SK-N-SH treated with all-trans-retinoic acid at 6 μM for 48 hours (cell line): ENCODE data around the gene SLC25A28.

Experiments
- ATAC-seq: fragments of 200-7000 bp; cut with Tn5 transposase; 3 replicates; pipeline ENCODE4 v1.9.1; 2020; ENCODE audit warnings: mild to moderate bottlenecking, moderate library complexity
- ARNTL ChIP-seq: fragments of 450-650 bp; formaldehyde crosslinking; IDR thresholded peaks from 2 replicates; pipeline ENCODE4 v1.5.0; 2020; ENCODE audit warnings: low read depth, mild to moderate bottlenecking, moderate library complexity, borderline replicate concordance
- BACH2 ChIP-seq: fragments of 250-450 bp; sonication (Bioruptor Pico); IDR thresholded peaks from 2 replicates; pipeline ENCODE4 v1.9.0; 2021; ENCODE audit warnings: mild to moderate bottlenecking, borderline replicate concordance
- ESRRG ChIP-seq: fragments of 250-450 bp; sonication (Bioruptor Pico); IDR thresholded peaks from 2 replicates; pipeline ENCODE4 v1.6.1; 2021; ENCODE audit warnings: mild to moderate bottlenecking
- GLIS3 ChIP-seq: fragments of 250-450 bp; sonication (Bioruptor Pico); IDR thresholded peaks from 2 replicates; pipeline ENCODE4 v1.5.0; 2020; ENCODE audit warnings: mild to moderate bottlenecking, moderate library complexity
- ISL1 ChIP-seq: fragments of 250-450 bp; sonication (Bioruptor Pico); IDR thresholded peaks from 2 replicates; pipeline ENCODE4 v2.1.2; 2022; ENCODE audit warnings: mild to moderate bottlenecking, moderate library complexity
- OSR1 ChIP-seq: fragments of 250-450 bp; sonication (Bioruptor Pico); IDR thresholded peaks from 2 replicates; pipeline ENCODE4 v1.8.0; 2022; ENCODE audit warnings: moderate library complexity, mild to moderate bottlenecking, inconsistent platforms
- PATZ1 ChIP-seq: fragments of 250-450 bp; sonication (Bioruptor Pico); IDR thresholded peaks from 2 replicates; pipeline ENCODE4 v1.8.0; 2020; ENCODE audit warnings: mild to moderate bottlenecking, moderate library complexity, borderline replicate concordance
- PPARA ChIP-seq: fragments of 250-450 bp; sonication (Bioruptor Pico); IDR thresholded peaks from 2 replicates; pipeline ENCODE4 v1.5.0; 2020; ENCODE audit warnings: mild to moderate bottlenecking, borderline replicate concordance
- RARB ChIP-seq: fragments of 250-450 bp; sonication (Bioruptor Pico); IDR thresholded peaks from 2 replicates; pipeline ENCODE4 v1.8.0; 2021; ENCODE audit warnings: mild to moderate bottlenecking, moderate library complexity
- SNAI2 ChIP-seq: fragments of 250-450 bp; sonication (Bioruptor Pico); IDR thresholded peaks from 2 replicates; pipeline ENCODE4 v1.5.0; 2020; ENCODE audit warnings: mild to moderate bottlenecking, moderate library complexity
- TCF4 ChIP-seq: fragments of 250-450 bp; sonication (Bioruptor Pico); IDR thresholded peaks from 2 replicates; pipeline ENCODE4 v1.8.0; 2021; ENCODE audit warnings: mild to moderate bottlenecking, moderate library complexity, borderline replicate concordance
- TOX ChIP-seq: fragments of 250-450 bp; sonication (Bioruptor Pico); IDR thresholded peaks from 2 replicates; pipeline ENCODE4 v1.8.0; 2021; ENCODE audit warnings: mild to moderate bottlenecking, moderate library complexity, borderline replicate concordance
- ZC3H10 ChIP-seq: fragments of 250-450 bp; sonication (Bioruptor Pico); IDR thresholded peaks from 2 replicates; pipeline ENCODE4 v1.5.1; 2021; ENCODE audit warnings: mild to moderate bottlenecking, moderate library complexity
- ZFP3 ChIP-seq: fragments of 250-450 bp; sonication (Bioruptor Pico); IDR thresholded peaks from 2 replicates; pipeline ENCODE4 v1.5.0; 2020; ENCODE audit warnings: mild to moderate bottlenecking, moderate library complexity
- ZFP30 ChIP-seq: fragments of 450-650 bp; formaldehyde crosslinking; IDR thresholded peaks from 2 replicates; pipeline ENCODE4 v1.5.0; 2022; ENCODE audit warnings: mild to moderate bottlenecking, moderate library complexity
- ZNF565 ChIP-seq: fragments of 450-650 bp; formaldehyde crosslinking; conservative IDR thresholded peaks from 2 replicates; pipeline ENCODE4 v1.5.0; 2020; ENCODE audit warnings: low read depth, mild to moderate bottlenecking, moderate library complexity
- ZNF70 ChIP-seq: fragments of 450-650 bp; formaldehyde crosslinking; IDR thresholded peaks from 2 replicates; pipeline ENCODE4 v1.5.0; 2020; ENCODE audit warnings: mild to moderate bottlenecking, moderate library complexity
- ZNF8 ChIP-seq: fragments of 450-650 bp; formaldehyde crosslinking; IDR thresholded peaks from 2 replicates; pipeline ENCODE4 v1.5.0; 2020; ENCODE audit warnings: mild to moderate bottlenecking, moderate library complexity
- TF ChIP-seq, protein P1 (sequence below): fragments of 250-450 bp; sonication (Bioruptor Pico); IDR thresholded peaks from 2 replicates; pipeline ENCODE4 v1.5.1; 2020; ENCODE audit warnings: low read depth, mild to moderate bottlenecking, moderate library complexity
- TF ChIP-seq, protein P2 (sequence below): fragments of 250-450 bp; sonication (Bioruptor Pico); IDR thresholded peaks from 2 replicates; pipeline ENCODE4 v1.5.0; 2020; ENCODE audit warnings: mild to moderate bottlenecking, moderate library complexity
- TF ChIP-seq, protein P3 (sequence below): fragments of 250-450 bp; sonication (Bioruptor Pico); IDR thresholded peaks from 2 replicates; pipeline ENCODE4 v1.5.1; 2021; ENCODE audit warnings: mild to moderate bottlenecking, moderate library complexity

The SLC25A28 gene

GRCh38 chr10:99659868-99660366 is 39.7 kb upstream of the SLC25A28 start:
- no peak for TF ChIP-seq TCF4 (CRISPR knock-in tag)
- no peak for TF ChIP-seq SNAI2 (CRISPR knock-in tag)
- no peak for TF ChIP-seq ZFP30 (CRISPR knock-in tag)
- TF ChIP-seq, protein P1, sequence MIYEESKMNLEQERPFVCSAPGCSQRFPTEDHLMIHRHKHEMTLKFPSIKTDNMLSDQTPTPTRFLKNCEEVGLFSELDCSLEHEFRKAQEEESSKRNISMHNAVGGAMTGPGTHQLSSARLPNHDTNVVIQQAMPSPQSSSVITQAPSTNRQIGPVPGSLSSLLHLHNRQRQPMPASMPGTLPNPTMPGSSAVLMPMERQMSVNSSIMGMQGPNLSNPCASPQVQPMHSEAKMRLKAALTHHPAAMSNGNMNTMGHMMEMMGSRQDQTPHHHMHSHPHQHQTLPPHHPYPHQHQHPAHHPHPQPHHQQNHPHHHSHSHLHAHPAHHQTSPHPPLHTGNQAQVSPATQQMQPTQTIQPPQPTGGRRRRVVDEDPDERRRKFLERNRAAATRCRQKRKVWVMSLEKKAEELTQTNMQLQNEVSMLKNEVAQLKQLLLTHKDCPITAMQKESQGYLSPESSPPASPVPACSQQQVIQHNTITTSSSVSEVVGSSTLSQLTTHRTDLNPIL: no peak
- no peak for TF ChIP-seq ISL1 (CRISPR knock-in tag)
- no peak for TF ChIP-seq BACH2
- TF ChIP-seq ZNF8 (CRISPR knock-in tag): no peak
- no peak for TF ChIP-seq RARB
- TF ChIP-seq ESRRG (CRISPR knock-in tag): no peak
- no peak for TF ChIP-seq ARNTL
- TF ChIP-seq PPARA (CRISPR knock-in tag): no peak
- TF ChIP-seq, protein P2, sequence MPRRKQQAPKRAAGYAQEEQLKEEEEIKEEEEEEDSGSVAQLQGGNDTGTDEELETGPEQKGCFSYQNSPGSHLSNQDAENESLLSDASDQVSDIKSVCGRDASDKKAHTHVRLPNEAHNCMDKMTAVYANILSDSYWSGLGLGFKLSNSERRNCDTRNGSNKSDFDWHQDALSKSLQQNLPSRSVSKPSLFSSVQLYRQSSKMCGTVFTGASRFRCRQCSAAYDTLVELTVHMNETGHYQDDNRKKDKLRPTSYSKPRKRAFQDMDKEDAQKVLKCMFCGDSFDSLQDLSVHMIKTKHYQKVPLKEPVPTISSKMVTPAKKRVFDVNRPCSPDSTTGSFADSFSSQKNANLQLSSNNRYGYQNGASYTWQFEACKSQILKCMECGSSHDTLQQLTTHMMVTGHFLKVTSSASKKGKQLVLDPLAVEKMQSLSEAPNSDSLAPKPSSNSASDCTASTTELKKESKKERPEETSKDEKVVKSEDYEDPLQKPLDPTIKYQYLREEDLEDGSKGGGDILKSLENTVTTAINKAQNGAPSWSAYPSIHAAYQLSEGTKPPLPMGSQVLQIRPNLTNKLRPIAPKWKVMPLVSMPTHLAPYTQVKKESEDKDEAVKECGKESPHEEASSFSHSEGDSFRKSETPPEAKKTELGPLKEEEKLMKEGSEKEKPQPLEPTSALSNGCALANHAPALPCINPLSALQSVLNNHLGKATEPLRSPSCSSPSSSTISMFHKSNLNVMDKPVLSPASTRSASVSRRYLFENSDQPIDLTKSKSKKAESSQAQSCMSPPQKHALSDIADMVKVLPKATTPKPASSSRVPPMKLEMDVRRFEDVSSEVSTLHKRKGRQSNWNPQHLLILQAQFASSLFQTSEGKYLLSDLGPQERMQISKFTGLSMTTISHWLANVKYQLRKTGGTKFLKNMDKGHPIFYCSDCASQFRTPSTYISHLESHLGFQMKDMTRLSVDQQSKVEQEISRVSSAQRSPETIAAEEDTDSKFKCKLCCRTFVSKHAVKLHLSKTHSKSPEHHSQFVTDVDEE: no peak
- TF ChIP-seq ZNF565 (CRISPR knock-in tag): no peak
- TF ChIP-seq GLIS3: no peak
- TF ChIP-seq ZNF70 (CRISPR knock-in tag): no peak
- no peak for TF ChIP-seq PATZ1 (CRISPR knock-in tag)
- no peak for TF ChIP-seq OSR1 (CRISPR knock-in tag)
- TF ChIP-seq TOX (CRISPR knock-in tag): no peak
- peak; percentile 13 for ATAC-seq

DNA sequence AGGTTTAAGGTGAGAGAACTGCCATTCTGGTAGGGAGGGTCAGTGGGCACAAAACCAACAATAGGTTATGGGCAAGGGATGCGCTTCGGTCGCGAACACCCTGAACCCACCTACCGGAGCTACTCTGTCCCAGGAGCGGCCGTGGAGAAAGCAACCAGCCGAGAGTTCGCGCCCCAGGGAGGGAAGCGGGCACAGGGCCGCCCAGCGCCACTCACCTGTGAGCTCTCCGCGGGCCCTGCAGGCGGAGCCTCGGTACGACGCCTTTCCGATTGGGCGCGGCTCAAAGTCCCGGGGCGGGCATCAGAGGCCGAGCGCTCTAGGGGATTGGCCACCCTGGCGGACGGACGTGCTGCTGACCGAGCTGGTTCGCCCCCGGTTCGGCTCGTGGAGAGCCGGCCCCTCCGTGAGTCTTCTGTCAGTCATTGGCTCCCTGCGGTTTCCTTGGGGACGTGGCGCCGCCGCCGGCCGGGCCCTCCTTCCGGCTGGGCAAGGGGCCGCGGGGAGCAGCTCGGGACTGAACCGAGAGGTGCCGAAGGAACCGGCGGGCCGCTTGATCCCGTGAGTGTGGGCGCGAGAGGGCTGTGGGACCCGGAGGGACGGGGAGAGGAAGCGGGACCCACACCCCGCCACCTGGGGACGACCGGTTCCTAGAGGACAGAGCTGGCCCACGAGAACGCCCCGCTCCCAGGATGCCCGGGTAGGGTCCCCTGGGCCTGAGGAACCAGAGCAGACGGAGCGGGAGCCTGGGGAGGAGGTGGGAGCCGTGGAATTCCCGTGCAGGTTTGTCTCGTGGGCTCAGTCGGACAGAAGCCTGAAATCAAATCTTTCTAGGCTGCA is 39.0 kb upstream of the SLC25A28 start, which contains the start of gene ENTPD7:
ENTPD7 (plus strand) TSS at position 479 of the 837 bp plus-strand sequence. CDS start 448 bp downstream, outside the sequence.
- ATAC-seq: peak; percentile 99
- TF ChIP-seq TCF4 (CRISPR knock-in tag): no peak
- TF ChIP-seq ZFP3 (CRISPR knock-in tag): no peak
- no peak for TF ChIP-seq ISL1 (CRISPR knock-in tag)
- no peak for TF ChIP-seq ESRRG (CRISPR knock-in tag)
- no peak for TF ChIP-seq GLIS3
- TF ChIP-seq BACH2: no peak
- TF ChIP-seq, protein P2: no peak
- no peak for TF ChIP-seq ARNTL
- TF ChIP-seq ZFP30 (CRISPR knock-in tag): no peak
- TF ChIP-seq, protein P1: no peak
- no peak for TF ChIP-seq SNAI2 (CRISPR knock-in tag)
- TF ChIP-seq ZNF70 (CRISPR knock-in tag): no peak
- TF ChIP-seq ZNF8 (CRISPR knock-in tag): no peak
- TF ChIP-seq, protein P3, sequence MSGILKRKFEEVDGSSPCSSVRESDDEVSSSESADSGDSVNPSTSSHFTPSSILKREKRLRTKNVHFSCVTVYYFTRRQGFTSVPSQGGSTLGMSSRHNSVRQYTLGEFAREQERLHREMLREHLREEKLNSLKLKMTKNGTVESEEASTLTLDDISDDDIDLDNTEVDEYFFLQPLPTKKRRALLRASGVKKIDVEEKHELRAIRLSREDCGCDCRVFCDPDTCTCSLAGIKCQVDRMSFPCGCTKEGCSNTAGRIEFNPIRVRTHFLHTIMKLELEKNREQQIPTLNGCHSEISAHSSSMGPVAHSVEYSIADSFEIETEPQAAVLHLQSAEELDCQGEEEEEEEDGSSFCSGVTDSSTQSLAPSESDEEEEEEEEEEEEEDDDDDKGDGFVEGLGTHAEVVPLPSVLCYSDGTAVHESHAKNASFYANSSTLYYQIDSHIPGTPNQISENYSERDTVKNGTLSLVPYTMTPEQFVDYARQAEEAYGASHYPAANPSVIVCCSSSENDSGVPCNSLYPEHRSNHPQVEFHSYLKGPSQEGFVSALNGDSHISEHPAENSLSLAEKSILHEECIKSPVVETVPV (CRISPR knock-in tag): no peak
- no peak for TF ChIP-seq ZC3H10 (CRISPR knock-in tag)
- TF ChIP-seq OSR1 (CRISPR knock-in tag): no peak
- TF ChIP-seq PPARA (CRISPR knock-in tag): no peak
- TF ChIP-seq TOX (CRISPR knock-in tag): no peak
